ENCODE measurements around the gene NGRN. TPM values are rescaled to one million over a fixed set of nuclear protein-coding genes. Genes with fewer than 3 reads are reported as not detected.

NGRN gene
- total RNA-seq, 2 experiments from 2014 or later = 40.0 to 65.0 TPM

GRCh38 chr15:90286678-90287077, 21.2 kb downstream of the NGRN start:
- Histone ChIP-seq H3K9me2 (ENCODE audit: insufficient read depth, low read length) (no peaks in the 10 kb centered on the region), H3K4me3 (ENCODE audit: low read depth, low read length, poor library complexity, severe bottlenecking) (no peak overlapping the region), H3K79me2 (ENCODE audit: insufficient read depth, low read depth, low read length) (no peaks in the 10 kb centered on the region), H4K20me1 (ENCODE audit: insufficient read depth, low read length) (no peaks in the 10 kb centered on the region), H3K27ac (ENCODE audit: low read depth, low read length, poor library complexity, severe bottlenecking) (no peak overlapping the region), H2AFZ (ENCODE audit: low read length) (no peak overlapping the region), H3K36me3 (ENCODE audit: insufficient read depth, low read length) (no peaks in the 10 kb centered on the region), H3K4me2 (ENCODE audit: low read length) (no peak overlapping the region), H3K9me3 (ENCODE audit: low read length) (no peaks in the 10 kb centered on the region), H3K4me1 (ENCODE audit: insufficient read depth, low read length, poor library complexity, severe bottlenecking) (peaks cover 4% of the 10 kb centered on the region)
- ChIA-PET CTCF (ENCODE audit: unreplicated experiment) (interaction anchor here (0.5 kb wide), 1 partner anchor 897 kb away, joined by 6 read pairs; no protein-coding TSS in a partner anchor), POLR2A (interaction anchor here (0.6 to 0.7 kb wide), 3 partner anchors 19 to 143 kb away, joined by 3 read pairs; no protein-coding TSS in a partner anchor)
- DNase-seq (ENCODE audit: low spot score) = peak; percentile 59
- intact Hi-C loops (cut with micrococcal nuclease; ENCODE audit: unreplicated experiment) = loop anchor here (5.0 kb wide), 2 partner anchors 54 to 144 kb away; partner anchors contain the start of genes CIB1 and GDPGP1
- TF ChIP-seq CTCF (conservative IDR thresholded peaks at IDR 0.05; ENCODE audit: low read length) = peak; percentile 92
- no peak for TF ChIP-seq EZH2phosphoT487 (IDR thresholded peaks at IDR 0.05; ENCODE audit: borderline replicate concordance, low read depth, low read length)
- no TSS peak for BruUV-seq (replicated peaks)

GRCh38 chr15:90287101-90287500, 21.6 kb downstream of the NGRN start:
- H2AFZ ChIP-seq (ENCODE audit: low read length) = no peak overlapping the region
- POLR2A ChIA-PET = interaction anchor here (0.6 kb wide), 1 partner anchor 136 kb away, joined by 3 read pairs; no protein-coding TSS in a partner anchor
- CTCF ChIA-PET (ENCODE audit: unreplicated experiment) = no interaction called here
- DNase-seq (ENCODE audit: low spot score) = no peak
- H3K4me2 ChIP-seq (ENCODE audit: low read length) = no peak overlapping the region
- no peaks in the 10 kb centered on the region for H3K79me2 ChIP-seq (ENCODE audit: insufficient read depth, low read depth, low read length)
- H3K27ac ChIP-seq (ENCODE audit: low read depth, low read length, poor library complexity, severe bottlenecking) = no peak overlapping the region
- no peaks in the 10 kb centered on the region for H3K9me3 ChIP-seq (ENCODE audit: low read length)
- BruUV-seq (replicated peaks) = no TSS peak
- H3K36me3 ChIP-seq (ENCODE audit: insufficient read depth, low read length) = no peaks in the 10 kb centered on the region
- H4K20me1 ChIP-seq (ENCODE audit: insufficient read depth, low read length) = no peaks in the 10 kb centered on the region
- no peak overlapping the region for H3K4me3 ChIP-seq (ENCODE audit: low read depth, low read length, poor library complexity, severe bottlenecking)
- H3K9me2 ChIP-seq (ENCODE audit: insufficient read depth, low read length) = no peaks in the 10 kb centered on the region
- TF ChIP-seq EZH2phosphoT487 (IDR thresholded peaks at IDR 0.05; ENCODE audit: borderline replicate concordance, low read depth, low read length) (no peak), CTCF (conservative IDR thresholded peaks at IDR 0.05; ENCODE audit: low read length) (no peak)
- peaks cover 7% of the 10 kb centered on the region for H3K4me1 ChIP-seq (ENCODE audit: insufficient read depth, low read length, poor library complexity, severe bottlenecking)
- intact Hi-C loops (cut with micrococcal nuclease; ENCODE audit: unreplicated experiment) = loop anchor here (5.0 kb wide), 2 partner anchors 55 to 145 kb away; partner anchors contain the start of genes CIB1 and GDPGP1

GRCh38 chr15:90287946-90288345, 22.5 kb downstream of the NGRN start:
- no peak for DNase-seq (ENCODE audit: low spot score)
- Histone ChIP-seq H3K9me3 (ENCODE audit: low read length) (no peaks in the 10 kb centered on the region), H3K4me1 (ENCODE audit: insufficient read depth, low read length, poor library complexity, severe bottlenecking) (peaks cover 7% of the 10 kb centered on the region), H3K9me2 (ENCODE audit: insufficient read depth, low read length) (no peaks in the 10 kb centered on the region), H3K79me2 (ENCODE audit: insufficient read depth, low read depth, low read length) (no peaks in the 10 kb centered on the region), H4K20me1 (ENCODE audit: insufficient read depth, low read length) (no peaks in the 10 kb centered on the region), H3K4me3 (ENCODE audit: low read depth, low read length, poor library complexity, severe bottlenecking) (no peak overlapping the region), H3K4me2 (ENCODE audit: low read length) (no peak overlapping the region), H3K27ac (ENCODE audit: low read depth, low read length, poor library complexity, severe bottlenecking) (no peak overlapping the region), H2AFZ (ENCODE audit: low read length) (no peak overlapping the region), H3K36me3 (ENCODE audit: insufficient read depth, low read length) (no peaks in the 10 kb centered on the region)
- ChIA-PET POLR2A (interaction anchor here (0.5 to 0.7 kb wide), 3 partner anchors 18 to 166 kb away, joined by 3 to 6 read pairs (median 5); no protein-coding TSS in a partner anchor), CTCF (ENCODE audit: unreplicated experiment) (no interaction called here)
- no peak for TF ChIP-seq EZH2phosphoT487 (IDR thresholded peaks at IDR 0.05; ENCODE audit: borderline replicate concordance, low read depth, low read length)
- no peak for TF ChIP-seq CTCF (conservative IDR thresholded peaks at IDR 0.05; ENCODE audit: low read length)
- intact Hi-C loops (cut with micrococcal nuclease; ENCODE audit: unreplicated experiment) = loop anchor here (5.0 kb wide), 2 partner anchors 56 to 146 kb away; partner anchors contain the start of genes CIB1 and GDPGP1
- no TSS peak for BruUV-seq (replicated peaks)

Measured in OCI-LY7 (cell line).